GM18867 (cell line): Measurements from ENCODE around the gene ERO1A.
A peak's percentile ranks its signal among the peaks of the same experiment; 100 is the strongest.

ENCODE experiments used
- ATAC-seq: cut with Tn5 transposase; IDR thresholded peaks from one replicate; pipeline ENCODE4 v1.9.1; 2021; ENCODE audit warnings: mild to moderate bottlenecking, moderate library complexity; ENCODE audit not compliant: unreplicated experiment

Gene ERO1A

GRCh38 chr14:52609445-52610044 lies 85.8 kb downstream of the ERO1A start:
- ATAC-seq: no peak

- ATAC-seq: no peak
Measured at GRCh38 chr14:52607061-52607460, 88.3 kb downstream of the ERO1A start.

GRCh38 chr14:52602131-52602530 lies 93.2 kb downstream of the ERO1A start:
- ATAC-seq: peak; percentile 74

GRCh38 chr14:52599974-52600373 lies 95.4 kb downstream of the ERO1A start:
- no peak for ATAC-seq

- ATAC-seq: no peak
Measured at GRCh38 chr14:52598568-52598967, 96.8 kb downstream of the ERO1A start.

- ATAC-seq: no peak
Measured at GRCh38 chr14:52596861-52597260, 98.5 kb downstream of the ERO1A start.

GRCh38 chr14:52596320-52596719 lies 99.0 kb downstream of the ERO1A start:
- ATAC-seq: no peak

- ATAC-seq: no peak
Measured at GRCh38 chr14:52590318-52590717, 105.0 kb downstream of the ERO1A start.
